SKM-1 (cell line): ENCODE data around the gene PTPRN2.
"Not testable (repeated sequence)": the region's sequence is repeated elsewhere in the genome, so short reads cannot be mapped to it uniquely, and the experiment has no call there.

ENCODE experiments used
- DNase-seq: peaks from one replicate; lab custom pipeline; 2025; ENCODE audit not compliant: unreplicated experiment; lab: John Stamatoyannopoulos, UW

The PTPRN2 gene

GRCh38 chr7:157930441-157930840 is 657.2 kb downstream of the PTPRN2 start:
- no peak for DNase-seq

DNA sequence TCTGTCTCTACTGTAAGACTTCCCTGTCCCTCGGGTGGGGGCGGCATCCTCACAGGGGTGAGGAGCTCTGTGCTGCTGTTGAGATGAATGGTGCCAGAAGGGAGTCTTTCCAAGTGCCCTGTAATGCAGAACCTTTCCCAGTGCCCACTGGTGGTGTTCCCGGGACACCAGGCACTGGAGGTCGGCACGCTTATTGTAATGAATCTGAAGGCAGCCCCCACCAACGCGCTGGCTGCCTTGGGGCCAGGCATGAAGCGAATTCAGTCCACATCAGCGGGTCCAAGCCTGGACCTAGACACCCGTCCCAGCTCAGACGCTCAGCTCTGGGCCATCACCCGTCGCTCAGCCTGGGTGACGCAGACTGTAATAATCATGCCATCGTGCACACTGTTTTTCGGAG is 658.0 kb downstream of the PTPRN2 start:
- no peak for DNase-seq

- no peak for DNase-seq
Observed at GRCh38 chr7:157928808-157929425, 658.7 kb downstream of the PTPRN2 start.

DNA sequence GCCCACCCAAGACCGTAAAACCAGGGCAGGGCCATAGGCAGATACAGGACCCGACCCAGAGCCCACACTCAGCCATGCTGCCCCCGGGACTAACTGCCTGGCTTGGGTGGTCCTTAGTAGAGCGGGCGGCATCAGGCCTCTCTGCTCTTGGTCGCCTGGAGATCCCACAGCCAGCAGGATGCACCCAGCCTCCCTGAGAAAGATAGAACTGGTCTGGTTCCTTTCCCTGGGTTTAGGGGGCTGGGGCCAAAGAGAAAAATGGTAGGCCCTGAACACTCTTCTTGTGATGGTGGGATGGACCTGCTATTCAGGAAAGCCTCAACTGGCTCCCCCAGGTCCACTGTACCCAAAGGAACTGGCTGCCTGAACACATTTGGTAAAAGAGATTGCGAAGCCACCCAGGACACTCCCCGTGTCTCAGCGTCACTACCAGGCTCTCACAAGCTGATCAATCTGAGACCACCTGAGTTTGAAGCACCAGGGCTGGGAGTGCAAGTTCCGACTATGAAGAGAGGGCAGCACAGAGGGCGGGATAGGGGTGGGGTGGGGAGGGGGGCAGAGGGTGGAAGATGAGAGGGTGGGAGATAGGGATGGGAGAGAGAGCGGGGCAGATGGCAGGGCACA is 659.3 kb downstream of the PTPRN2 start:
- DNase-seq: no peak

DNA sequence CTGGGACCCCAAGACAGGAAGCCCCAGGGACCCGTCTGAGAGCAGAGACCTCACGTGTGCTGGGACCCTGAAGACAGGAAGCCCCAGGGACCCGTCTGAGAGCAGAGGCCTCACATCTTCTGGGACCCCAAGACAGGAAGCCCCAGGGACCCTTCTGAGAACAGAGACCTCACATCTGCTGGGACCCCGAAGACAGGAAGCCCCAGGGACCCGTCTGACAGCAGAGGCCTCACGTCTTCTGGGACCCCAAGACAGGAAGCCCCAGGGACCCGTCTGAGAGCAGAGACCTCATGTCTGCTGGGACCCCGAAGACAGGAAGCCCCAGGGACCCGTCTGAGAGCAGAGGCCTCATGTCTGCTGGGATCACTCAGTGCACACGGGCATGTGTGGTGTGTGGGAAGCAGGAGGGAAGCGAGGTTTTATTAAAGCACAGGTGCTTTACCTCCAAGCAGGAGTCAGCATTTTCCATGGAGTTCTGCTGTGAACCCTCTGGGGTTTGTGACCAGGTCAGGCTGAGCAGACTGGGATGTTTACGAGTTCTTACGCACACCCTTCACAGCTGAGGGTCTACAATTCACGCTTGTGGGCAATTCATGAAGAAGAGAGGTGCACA is 660.2 kb downstream of the PTPRN2 start:
- DNase-seq: no peak

GRCh38 chr7:157926521-157927150 is 661.0 kb downstream of the PTPRN2 start:
- DNase-seq: no peak

GRCh38 chr7:157926107-157926506 is 661.5 kb downstream of the PTPRN2 start:
- DNase-seq: no peak

- no peak for DNase-seq
Observed at GRCh38 chr7:157925383-157925875, 662.2 kb downstream of the PTPRN2 start.

GRCh38 chr7:157923903-157924630 is 663.6 kb downstream of the PTPRN2 start:
- no peak for DNase-seq

DNA sequence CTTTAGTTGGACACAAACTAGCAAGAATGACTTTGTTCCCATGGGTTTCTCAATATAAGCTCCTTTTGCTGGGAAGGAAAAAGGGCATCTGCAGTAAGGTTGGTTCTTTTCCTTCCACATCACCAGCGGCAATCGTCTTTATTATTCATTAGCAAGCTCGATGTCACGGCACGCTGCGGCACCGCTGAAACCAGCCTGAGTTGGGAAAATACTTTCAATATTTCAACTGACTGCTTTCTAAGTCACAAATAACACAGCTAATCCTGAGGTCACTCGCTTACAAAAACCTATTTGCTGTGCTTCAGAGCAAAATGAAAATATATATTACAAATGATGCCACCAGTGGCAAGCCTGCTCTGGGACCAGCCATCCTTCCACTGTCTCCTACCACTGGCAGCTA is 665.0 kb downstream of the PTPRN2 start:
- DNase-seq: no peak

GRCh38 chr7:157918326-157919080 is 669.1 kb downstream of the PTPRN2 start:
- DNase-seq: no peak

GRCh38 chr7:157916946-157917640 is 670.5 kb downstream of the PTPRN2 start:
- no peak for DNase-seq

DNA sequence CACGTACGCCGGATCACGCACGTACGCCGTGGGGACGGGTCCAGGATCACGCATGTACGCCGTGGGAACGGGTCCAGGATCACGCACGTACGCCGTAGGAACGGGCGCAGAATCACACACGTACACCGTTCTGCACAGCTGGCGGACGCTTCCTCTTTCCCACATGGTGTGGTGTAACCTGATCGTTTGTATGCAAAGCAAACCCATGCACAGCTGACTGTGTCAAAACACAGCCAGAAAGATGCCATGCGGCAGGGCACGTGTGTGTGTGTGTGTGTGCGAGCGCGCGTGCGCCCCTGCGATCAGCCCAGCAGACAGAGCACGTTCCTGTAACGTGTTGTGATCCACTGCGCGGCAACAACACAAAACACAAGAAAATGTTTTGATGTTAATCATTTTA is 677.2 kb downstream of the PTPRN2 start:
- DNase-seq: no peak

DNA sequence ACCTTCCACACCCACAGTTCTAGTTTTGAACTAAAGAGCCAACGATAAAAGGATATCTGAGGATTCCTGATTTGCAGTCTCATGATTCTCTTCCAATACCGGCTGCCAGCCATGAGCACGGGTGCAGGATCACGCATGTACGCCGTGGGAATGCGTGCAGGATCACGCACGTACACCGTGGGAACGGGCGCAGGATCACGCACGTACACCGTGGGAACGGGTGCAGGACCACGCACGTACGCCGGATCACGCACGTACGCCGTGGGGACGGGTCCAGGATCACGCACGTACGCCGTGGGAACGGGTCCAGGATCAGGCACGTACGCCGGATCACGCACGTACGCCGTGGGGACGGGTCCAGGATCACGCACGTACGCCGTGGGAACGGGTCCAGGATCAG is 677.6 kb downstream of the PTPRN2 start:
- DNase-seq: not testable (repeated sequence)

DNA sequence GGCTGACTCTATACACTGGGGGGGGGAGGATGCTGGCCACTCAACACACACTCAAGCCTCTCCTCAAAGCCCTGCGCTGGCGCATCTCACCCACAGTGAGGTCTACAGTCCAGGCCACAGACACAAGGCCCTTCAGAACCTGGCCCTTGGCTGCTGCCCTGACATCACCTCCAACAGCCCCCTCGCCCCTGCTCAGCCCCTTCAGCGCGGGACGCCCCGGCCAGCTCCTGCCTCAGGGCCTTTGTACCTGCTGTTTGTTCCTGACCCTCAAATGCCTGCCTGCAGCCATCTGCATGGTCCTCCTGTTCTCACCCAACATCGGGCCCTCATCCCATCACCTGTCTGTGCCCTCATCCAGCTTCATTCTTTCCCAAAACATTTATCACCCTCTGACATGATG is 678.3 kb downstream of the PTPRN2 start:
- no peak for DNase-seq

DNA sequence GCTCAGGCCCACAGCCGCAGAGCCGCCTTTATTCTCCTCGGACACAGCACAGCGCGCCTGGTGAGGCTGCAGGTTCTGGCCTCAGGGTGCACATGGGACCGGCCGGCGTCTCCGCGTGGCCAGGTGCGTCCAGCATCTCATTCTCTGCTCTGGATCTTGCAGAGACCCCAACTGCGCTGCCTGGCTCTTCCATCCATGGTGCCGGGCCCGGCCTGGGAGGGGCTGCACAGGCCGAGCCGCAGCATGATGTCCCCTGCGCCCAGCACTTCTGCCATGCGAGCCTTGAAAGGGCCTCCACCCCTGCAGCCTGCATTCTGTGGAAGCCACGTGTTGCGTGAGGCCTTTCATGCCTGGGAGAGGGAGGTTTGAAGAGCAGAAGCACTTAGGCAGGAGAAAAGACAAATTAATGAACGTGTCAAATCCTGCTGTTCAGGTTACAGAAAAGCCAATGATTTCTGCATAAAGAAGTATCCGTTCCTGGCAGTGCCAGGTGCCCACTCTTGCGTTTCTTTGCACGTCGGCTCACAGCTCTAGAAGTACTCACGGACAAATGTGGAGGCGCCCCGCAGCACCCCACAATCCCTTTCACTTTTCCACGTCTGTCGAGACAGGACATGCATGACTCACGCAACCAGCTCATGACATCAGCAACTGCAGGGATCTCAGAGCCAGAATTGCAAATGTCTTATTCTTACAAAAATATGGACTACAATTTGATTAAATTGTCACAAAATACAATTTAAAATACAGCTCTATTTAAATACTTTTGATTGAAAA is 679.4 kb downstream of the PTPRN2 start:
- no peak for DNase-seq

GRCh38 chr7:157907091-157907490 is 680.5 kb downstream of the PTPRN2 start:
- DNase-seq: no peak

DNA sequence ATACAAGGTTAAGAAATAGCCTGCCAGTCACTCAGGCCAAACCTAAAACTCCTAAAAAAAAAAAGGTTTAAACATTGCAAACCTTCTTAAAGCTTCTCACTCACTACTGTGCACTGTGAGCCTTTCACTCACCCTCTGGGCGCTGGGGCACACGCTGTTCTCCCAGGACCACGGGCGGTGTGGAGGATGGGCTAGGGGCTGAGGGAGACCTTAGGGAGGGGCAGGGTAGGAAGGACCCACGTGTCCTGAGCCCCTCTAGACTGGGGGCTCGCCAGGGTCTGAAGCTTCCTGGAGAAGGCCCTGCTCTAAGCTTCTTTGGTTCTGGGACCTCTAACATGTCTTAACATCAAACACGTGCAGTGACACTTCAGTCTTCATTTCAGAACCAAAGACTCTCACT is 681.0 kb downstream of the PTPRN2 start:
- DNase-seq: no peak
